GM19467 (cell line): ENCODE data around the gene SPOCK1.
"Not testable (repeated sequence)": the region's sequence is repeated elsewhere in the genome, so short reads cannot be mapped to it uniquely, and the experiment has no call there.

Source experiments
- ATAC-seq: cut with Tn5 transposase; IDR thresholded peaks from one replicate; pipeline ENCODE4 v1.9.1; 2021; ENCODE audit warnings: mild to moderate bottlenecking, moderate library complexity; ENCODE audit not compliant: unreplicated experiment

SPOCK1 gene

DNA sequence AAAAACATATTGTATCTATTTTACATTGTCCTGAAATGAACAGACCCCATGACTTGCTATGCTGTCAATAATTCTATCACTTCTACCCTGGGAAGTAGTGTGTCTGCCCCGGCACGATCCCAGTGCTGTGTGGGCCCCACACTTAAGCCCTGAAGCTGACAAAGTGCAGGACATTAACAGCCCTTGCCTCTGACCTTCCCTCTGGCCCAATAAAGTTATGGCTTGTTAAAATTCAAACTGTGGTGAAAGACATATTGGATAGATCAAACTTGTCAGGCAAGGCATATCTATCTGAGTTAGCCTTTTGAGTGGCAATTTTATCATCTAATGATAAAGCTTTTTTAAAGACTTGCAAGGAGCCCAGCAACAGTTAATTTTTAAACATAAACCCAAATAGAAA lies 229.2 kb downstream of the SPOCK1 start:
- no peak for ATAC-seq

DNA sequence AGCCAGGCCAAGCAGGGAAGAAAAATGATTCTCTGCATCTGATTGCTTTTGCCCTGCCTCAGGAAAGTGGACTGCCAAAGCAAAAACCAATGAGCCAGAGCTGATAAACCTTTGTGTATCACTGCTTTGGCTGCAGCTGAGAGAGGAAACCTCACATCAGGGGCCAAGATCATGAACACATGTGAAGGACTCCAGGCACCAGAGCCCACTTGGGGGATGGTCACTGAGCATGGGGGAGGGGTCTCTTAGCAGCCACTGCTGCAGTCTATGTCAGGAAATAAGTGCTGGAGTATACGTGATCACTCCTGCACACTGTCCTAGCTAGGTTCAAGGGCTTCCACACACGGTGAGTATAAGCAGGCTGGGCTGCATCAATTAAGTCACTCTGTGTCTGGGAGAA lies 229.9 kb downstream of the SPOCK1 start:
- ATAC-seq: no peak

DNA sequence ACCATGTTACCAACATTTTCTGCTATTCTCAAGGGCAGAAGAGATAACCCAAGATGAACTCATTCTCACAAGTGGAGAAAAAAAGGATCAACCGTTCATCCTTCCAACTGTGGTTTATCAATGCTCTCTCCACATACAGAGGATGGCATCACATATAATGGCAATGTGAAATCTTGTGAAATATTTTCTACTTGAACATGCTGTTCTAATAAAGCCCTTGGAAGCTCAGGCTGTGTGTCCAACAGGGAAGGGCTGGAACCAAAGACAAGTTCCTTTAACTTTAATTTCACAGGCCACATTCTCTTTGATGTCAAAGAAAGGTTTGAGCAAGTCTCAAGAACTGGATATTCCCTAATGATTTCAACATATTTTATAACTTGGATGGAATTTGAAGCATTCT lies 230.5 kb downstream of the SPOCK1 start:
- ATAC-seq: no peak

DNA sequence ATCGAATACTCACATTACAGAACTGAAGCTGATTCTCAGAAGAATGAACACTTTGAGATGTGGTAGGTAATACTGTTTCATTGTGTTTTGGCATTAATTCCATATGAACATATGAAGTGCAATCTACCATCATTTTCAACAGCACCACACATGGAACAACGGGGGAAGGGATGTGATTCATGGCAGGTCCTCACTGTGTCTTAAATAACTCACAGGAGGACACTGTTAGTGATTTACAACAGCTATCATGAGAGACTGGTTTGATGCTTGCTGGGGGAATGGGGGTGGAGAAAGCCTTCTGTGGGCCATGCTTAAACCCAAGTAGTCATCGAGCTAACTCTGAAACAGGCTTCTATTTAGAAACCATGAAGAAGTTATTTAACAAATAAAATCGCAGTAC lies 232.9 kb downstream of the SPOCK1 start:
- no peak for ATAC-seq

DNA sequence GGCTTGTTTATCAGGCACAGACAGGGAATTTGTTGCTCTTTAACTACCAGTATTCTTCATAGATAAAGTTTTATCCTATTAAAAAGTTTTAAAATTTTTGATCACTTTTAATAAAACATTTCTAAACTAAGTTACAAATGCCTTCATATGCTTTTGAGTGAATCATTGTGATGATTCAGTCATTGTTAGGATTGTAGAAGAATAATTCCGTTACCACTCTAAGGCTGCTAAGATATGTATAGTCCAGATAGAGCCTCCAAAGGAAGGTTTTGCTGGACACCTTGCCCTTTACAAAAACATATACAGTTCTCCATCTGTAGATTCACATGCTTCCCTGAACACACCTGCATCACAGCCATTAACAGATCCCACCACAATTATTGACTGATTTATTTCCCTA lies 233.7 kb downstream of the SPOCK1 start:
- ATAC-seq: no peak

DNA sequence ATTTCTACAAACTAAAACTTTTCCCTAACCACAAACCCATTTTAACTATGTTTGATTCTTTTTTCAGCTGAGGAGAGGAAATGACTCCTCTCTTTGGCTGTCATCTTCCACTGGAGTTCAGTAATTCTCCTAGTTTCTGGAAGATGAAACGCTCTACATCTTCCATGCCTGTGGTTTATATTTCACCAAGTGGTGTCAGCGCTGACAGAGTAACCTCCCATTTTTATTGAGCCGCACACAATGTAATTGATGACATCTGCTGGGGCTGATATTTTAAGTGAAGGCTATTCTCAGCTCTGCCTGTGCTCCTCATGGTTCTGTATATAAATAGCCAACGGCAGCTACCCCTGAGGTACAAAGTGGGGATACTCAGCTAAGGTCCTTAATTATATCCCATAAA lies 234.6 kb downstream of the SPOCK1 start:
- ATAC-seq: no peak

DNA sequence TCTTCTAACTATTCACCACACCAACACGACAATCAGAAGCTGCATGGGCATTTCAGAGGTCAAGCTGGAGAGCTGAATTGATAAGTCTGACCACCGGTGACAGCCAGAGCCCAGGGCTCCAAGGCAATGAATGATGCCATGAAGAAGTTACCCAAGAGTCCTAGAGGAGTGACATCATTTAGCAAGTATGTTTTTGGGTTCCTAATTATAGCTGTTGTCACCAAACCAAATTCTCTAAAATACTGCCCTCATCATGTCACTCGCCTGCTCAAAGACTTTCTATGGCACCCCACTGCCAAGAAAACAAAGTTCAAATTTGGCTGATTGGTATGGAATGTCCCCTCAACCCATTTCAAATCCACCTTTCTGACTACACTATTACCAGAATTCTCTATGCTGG lies 235.1 kb downstream of the SPOCK1 start:
- no peak for ATAC-seq

DNA sequence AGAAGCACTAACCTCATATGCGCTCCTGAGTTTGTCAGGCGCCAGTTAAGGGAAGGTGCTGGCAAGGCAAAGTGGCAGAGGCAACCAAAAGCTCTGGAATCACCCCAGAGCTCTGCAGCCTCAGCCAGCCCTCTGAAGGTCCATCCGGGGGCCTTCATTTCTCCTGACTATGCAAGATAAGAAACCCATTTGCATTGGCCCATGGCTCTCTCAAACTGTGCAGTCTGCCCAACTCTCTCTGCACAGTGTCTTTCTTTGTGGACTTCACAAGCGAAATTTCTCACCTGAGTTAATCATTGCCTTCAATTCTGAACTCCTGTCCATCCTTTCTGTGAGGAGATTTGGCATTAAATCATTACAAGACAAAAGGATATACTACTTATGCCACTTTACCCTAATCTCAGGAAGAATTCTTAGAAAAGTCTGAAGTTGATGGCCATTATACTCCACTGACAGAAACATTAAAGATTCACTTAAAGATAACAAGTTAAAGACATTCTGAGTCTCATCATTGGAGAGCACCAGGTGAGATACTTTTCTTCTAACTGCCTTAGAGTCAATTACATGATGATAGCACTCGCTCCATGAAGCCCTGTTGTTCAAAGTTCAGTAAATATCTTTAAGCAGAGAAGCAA lies 235.6 kb downstream of the SPOCK1 start:
- no peak for ATAC-seq

DNA sequence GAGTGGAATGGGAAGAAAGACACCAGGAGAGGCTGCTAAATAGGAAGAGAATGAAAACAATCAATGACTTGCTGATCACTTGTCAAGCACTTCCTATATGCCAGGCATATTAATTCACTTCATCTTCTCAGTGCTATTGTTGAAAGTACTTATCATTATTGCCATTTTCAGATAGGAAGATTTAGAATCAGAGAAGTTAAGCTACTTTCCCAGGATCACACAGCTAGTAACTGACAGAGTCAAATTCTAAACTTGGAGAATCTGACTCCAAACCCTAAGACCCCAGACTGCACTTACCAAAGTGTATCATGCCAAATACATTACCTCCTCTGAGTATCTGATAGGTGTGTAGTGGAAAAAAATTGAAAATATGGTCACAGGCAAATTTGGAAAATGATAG lies 236.3 kb downstream of the SPOCK1 start:
- ATAC-seq: no peak

DNA sequence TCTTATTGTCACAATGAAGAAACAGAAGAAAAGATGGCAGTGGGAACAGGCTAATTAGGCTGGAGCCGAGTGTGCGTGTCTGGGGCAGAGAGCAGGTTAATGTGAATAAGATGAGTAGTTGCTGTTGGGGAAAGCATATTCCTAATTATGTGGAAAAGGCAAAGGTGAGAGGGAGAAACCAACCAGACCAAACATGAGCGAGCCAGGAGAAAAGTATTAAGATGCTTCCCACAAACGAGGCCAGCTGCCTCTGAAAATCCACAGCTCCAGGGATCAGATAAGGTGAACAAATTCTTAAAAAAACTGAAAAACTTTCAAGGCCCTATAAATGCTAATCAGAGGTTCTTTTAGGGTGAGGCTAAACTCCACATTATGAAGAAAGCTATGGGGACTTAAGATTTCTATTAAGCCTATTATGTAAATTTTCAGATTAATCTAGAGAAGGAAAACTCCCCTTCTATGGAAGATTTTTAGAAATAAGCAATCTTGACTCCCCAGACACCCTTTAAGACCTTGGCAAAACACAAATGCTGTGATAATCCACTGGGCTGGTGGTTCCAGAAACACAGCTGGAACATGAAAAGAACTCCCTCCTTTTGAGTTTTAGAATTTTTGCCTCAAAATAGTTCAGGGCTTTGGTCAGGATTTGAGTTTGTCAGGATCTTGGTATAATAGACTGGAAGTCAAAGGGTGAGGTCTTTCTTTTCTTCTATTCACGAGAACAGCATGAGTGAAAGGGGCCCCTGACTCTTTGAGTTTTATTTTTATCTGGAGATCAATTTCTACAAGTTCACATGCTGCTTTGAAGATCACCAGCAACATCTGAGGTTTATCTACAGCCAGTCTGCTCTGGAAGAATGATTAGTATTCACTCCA lies 238.1 kb downstream of the SPOCK1 start:
- no peak for ATAC-seq

DNA sequence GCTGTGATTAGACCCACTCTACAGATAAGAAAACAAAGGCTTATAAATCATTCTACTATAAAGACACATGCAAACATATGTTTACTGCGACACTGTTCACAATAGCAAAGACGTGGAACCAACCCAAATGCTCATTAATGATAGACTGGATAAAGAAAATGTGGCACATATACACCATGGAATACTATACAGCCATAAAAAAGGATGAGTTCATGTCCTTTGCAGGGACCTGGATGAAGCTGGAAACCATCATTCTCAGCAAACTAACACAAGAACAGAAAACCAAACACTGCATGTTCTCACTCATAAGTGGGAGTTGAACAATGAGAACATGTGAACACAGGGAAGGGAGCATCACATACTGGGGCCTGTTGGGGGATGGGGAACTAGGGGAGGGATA lies 240.0 kb downstream of the SPOCK1 start:
- ATAC-seq: not testable (repeated sequence)

DNA sequence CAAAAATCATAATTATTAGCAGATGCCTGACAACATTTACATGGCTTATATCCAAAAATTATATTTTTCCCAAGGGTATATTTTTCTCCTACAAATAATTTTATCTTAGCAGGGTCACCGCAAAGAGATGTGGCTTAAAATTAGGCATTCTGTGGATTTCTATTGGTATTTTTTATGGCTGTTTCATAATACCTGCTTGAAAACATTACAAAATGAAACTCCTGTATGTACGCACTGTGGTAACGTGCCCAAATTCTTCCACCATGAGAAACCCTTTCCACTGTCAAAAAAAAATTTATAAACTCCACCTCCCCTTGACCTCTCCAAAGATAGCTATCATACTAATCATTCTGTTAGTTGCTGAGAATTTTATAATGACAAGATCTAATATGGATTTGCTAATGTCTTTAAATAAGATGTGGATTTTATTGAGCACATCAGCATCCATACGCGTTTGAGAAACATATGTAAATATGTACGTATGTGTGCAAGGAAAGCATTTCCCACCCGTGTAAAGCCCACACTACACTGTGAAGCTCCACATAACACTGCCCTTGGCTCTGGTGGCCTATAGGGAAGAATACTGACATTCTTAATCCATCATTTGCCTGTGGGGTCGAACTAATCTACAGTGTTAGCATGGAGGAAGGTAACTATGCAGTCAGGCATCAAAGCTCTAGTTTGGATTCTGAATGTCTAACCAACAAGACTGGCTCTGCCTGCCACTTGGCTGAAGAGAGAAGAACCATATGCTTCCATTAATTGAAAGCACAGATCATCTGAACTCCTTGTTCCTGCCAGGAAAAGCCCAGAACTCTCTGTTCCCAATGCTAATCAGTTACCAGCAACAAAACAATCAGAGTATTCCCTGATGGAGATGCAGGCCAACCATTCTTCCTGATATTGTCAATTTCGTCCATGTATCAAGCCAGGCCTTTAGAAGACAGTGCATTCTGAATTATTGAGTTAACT lies 244.7 kb downstream of the SPOCK1 start:
- ATAC-seq: no peak

DNA sequence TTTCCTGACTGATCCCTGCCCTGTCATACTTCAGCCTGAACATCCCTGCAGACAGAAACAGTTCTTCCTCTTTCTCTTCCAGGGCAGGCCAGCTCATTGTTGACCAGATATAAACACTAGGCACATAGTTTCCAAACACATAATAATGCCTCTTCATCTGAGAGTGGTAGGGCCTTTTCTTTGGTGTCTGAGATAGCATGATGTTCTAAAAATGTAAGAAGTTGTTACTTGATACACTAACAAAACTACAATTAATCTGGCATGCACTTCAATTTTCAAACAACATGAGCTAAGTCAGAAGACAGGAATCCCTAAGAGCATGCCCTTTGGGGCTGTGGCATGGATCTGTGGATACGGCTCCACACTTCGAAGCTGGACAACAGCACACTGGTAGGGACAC lies 246.6 kb downstream of the SPOCK1 start:
- ATAC-seq: no peak

DNA sequence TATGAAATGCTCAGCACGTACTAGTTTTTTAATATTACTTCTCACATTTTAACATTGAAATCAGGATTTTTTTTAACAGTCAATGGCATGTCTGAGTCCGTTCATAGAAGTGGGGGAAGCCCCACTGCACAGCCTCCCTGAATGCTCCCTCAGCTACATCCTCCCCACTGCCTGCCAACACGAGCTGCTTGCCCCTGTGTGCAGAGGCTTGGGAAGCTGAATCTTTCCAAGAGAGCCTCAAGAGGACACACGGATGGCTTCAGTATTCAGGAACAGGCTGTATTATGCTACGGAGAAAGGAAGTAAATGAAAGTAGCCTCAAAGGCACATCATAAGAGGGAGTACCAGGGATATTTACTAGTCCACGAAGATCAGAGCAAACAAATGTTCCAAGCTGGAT lies 248.7 kb downstream of the SPOCK1 start:
- ATAC-seq: no peak

DNA sequence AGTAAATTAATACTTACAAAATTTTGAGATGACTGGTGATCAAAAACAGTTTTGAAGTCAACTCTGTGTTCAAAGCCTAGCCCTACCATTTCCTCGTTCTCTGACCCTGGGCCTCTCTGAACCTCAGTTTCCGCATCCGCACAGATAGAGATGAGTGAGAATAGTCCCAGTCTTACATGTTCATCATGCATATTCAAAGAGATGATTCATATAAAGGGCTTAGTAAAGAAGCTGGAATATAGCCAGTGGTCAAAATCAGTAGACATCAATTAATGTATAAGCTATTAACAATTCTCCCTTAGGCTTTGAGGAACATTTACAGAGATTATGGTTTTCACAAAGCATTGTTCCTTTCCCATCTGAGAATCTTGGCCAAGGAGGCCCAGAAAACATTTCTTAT lies 250.6 kb downstream of the SPOCK1 start:
- no peak for ATAC-seq

DNA sequence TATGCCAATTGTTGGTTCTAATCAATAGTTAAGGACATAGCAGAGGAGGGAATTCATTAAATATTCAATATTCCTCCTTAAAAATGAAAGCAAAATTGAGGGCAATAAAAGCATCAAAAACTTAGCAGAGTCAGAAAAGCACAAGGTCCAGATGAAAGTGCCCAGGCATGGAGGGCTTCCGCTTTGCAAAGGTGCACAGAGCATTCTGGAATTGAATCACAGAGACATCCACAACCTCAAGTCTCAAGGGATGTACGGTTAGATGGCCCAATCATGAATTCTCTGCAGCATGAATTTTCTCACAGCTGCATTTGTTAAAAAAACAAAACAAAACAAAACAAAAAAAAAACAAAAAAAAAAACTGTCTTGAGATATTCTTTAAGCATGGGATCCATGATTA lies 253.7 kb downstream of the SPOCK1 start:
- no peak for ATAC-seq

DNA sequence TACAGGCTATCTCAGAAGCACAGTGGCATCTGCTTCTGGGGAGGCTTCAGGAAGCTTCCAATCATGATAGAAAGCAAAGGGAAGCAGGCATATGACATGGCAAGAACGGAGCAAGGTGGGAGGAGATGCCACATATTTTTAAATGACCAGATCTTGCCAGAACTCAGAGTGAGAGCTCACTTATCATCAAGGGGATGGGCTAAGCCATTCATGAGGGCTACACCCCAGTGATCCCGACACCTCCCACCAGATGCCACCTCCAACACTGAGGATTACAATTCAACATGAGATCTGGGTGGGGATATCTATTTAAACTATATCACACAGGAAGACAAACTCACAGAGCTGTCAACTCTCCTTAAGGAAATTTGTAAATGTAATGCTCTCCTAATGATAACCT lies 258.8 kb downstream of the SPOCK1 start:
- no peak for ATAC-seq

DNA sequence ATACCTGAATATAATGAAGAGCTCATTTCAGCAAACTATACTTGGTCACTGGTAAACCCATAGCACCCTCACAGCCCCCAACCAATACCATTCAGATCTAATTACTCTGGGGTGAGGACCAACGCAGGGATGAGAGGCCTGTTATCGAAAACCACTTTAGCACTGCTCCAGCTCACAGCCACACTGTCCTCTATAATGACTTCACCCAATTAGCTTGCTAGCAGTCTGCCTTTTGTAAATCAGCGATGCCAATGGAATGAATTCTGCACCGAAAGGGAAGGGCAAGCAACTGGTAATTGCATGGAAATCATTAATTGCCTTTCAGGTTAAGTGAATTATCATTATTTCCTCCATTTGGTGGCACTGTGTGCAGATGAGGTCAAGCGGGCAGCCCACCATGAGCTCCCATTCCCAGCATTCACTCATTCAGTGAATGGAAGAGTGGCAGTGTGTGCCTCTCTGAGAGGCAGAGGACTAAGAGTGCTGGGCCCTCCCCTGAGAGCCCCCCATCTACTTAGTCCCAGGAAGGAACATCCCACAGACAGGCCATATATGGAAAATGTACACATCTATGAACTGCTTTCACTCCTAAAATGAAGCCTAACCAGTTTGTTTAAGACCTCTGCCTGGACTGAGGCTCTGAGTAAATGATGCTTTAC lies 262.1 kb downstream of the SPOCK1 start:
- no peak for ATAC-seq

DNA sequence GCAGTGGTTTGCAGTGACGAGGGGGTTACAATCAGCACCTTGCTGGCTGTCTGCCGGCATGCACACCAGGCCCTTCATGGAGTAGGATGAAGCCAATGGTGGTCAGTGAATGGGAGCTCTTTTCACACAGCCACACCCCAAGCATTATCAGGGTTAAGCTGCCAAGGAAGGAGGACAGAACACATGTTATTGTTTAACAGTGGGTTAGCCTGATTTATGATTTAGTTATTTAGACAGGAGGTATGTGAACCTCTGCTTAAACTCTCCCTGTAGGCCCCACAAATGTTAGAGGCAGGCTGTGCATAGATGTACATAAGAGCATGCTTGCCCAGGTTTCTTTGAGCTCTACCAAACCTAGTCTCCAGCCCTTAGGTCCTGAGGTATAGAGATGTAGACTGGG lies 262.9 kb downstream of the SPOCK1 start:
- ATAC-seq: no peak

DNA sequence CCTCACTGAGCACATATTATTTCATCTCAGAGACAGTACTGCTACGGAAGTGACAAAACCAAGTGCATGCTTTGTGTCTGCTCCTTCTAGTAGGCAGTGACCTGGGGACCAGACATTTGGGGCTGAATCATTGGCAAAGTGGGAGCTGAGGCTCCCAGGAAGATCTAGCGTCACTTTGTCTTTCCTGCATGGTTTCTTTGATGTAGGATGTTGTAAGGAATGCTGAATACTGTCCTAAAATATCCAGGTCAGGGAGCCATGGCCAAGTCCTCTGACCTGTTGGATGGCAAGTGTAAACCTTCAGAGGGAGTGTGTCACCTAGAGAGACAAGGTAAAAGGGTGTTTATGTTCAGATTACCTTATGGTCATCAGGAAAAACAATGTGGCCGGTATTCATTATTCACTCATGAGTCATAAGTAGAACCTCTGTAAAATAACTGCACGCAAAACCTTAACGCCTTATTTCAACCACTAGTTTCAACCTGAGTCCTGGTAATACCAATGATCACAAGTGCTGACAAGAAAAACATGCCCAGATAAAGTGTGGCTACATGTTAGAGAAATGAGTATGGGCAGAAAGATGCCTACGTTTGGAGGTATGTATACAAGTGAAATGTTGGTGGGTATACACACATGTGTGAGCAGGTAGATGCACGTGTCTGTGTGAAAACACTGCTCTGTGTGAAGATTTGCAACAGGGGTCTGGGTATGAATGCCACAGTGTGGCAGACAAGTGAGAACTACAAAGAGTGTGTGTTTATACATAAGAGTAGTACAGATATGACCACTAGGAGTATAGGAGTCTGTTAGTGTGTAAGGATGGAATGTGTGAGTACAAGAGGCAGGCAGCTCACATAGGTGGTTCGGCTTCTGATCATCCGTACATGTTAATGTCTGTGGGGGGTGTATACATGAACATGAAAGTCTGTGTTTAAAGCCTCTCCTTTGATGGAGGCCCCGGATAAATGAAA lies 263.9 kb downstream of the SPOCK1 start:
- ATAC-seq: no peak
